Measurements from ENCODE around the gene SEMA3F.

SEMA3F gene

GRCh38 chr3:50122071-50122470, 33.1 kb upstream of the SEMA3F start:
- TF ChIP-seq MAX (IDR thresholded peaks at IDR 0.05): no peak
- 0 out of 2 replicates have a peak, but pooled peaks have one; percentile 12 for TF ChIP-seq RAD21 (IDR thresholded peaks at IDR 0.05; ENCODE audit: low read depth)

GRCh38 chr3:50122661-50123391, 32.3 kb upstream of the SEMA3F start:
- TF ChIP-seq REST (IDR thresholded peaks at IDR 0.05; ENCODE audit: low read depth) (no peak), TAF1 (IDR thresholded peaks at IDR 0.05; ENCODE audit: low read depth) (no peak), EP300 (IDR thresholded peaks at IDR 0.05; ENCODE audit: borderline replicate concordance) (peak; percentile 70; the same call in 1 of the 2 replicates), MAX (IDR thresholded peaks at IDR 0.05) (peak; percentile 15; the same call in 1 of the 2 replicates), TCF12 (IDR thresholded peaks at IDR 0.05; ENCODE audit: low read depth) (peak; percentile 78), NFIC (IDR thresholded peaks at IDR 0.05) (peak; percentile 65; the same call in 1 of the 2 replicates), ZBTB7A (IDR thresholded peaks at IDR 0.05; ENCODE audit: low read depth) (no peak; the same call in 1 of the 2 replicates), CEBPB (IDR thresholded peaks at IDR 0.05) (no peak), CREB1 (IDR thresholded peaks at IDR 0.05; ENCODE audit: low read depth) (no peak)

GRCh38 chr3:50123394-50124051, 31.6 kb upstream of the SEMA3F start:
- TF ChIP-seq CEBPB (IDR thresholded peaks at IDR 0.05) (no peak), TCF12 (IDR thresholded peaks at IDR 0.05; ENCODE audit: low read depth) (no peak), ZBTB7A (IDR thresholded peaks at IDR 0.05; ENCODE audit: low read depth) (peak; percentile 29; the same call in 1 of the 2 replicates), NFIC (IDR thresholded peaks at IDR 0.05) (no peak)

GRCh38 chr3:50124052-50124799, 30.9 kb upstream of the SEMA3F start:
- TF ChIP-seq USF1 (IDR thresholded peaks at IDR 0.05) (peak; percentile 45; the same call in 1 of the 2 replicates), TAF1 (IDR thresholded peaks at IDR 0.05; ENCODE audit: low read depth) (no peak)

- TF ChIP-seq MAX (IDR thresholded peaks at IDR 0.05) (peak; percentile 33; the same call in 1 of the 2 replicates), TAF1 (IDR thresholded peaks at IDR 0.05; ENCODE audit: low read depth) (no peak)
These were observed 30.3 kb upstream of the SEMA3F start for GRCh38 chr3:50124800-50125178.

GRCh38 chr3:50125541-50126286, 29.4 kb upstream of the SEMA3F start:
- TF ChIP-seq CEBPB (IDR thresholded peaks at IDR 0.05) (no peak), TAF1 (IDR thresholded peaks at IDR 0.05; ENCODE audit: low read depth) (no peak), TCF12 (IDR thresholded peaks at IDR 0.05; ENCODE audit: low read depth) (no peak), ZBTB7A (IDR thresholded peaks at IDR 0.05; ENCODE audit: low read depth) (no peak), USF1 (IDR thresholded peaks at IDR 0.05) (no peak), EP300 (IDR thresholded peaks at IDR 0.05; ENCODE audit: borderline replicate concordance) (no peak), FOXM1 (IDR thresholded peaks at IDR 0.05; ENCODE audit: borderline replicate concordance, low read depth) (no peak), TEAD4 (IDR thresholded peaks at IDR 0.05) (no peak), CREB1 (IDR thresholded peaks at IDR 0.05; ENCODE audit: low read depth) (no peak), MAX (IDR thresholded peaks at IDR 0.05) (no peak), NFIC (IDR thresholded peaks at IDR 0.05) (no peak), EGR1 (IDR thresholded peaks at IDR 0.05) (no peak), YY1 (IDR thresholded peaks at IDR 0.05; ENCODE audit: low read depth) (no peak), REST (IDR thresholded peaks at IDR 0.05; ENCODE audit: low read depth) (no peak), RAD21 (IDR thresholded peaks at IDR 0.05; ENCODE audit: low read depth) (no peak)
